Putamen (tissue), 1 donor: ENCODE measurements around the gene CDC42EP1.

ENCODE experiments used
- DNase-seq: peaks from one replicate; pipeline ENCODE4 v3.0.0-alpha.2; 2016; ENCODE audit warnings: low spot score

The CDC42EP1 gene

DNA sequence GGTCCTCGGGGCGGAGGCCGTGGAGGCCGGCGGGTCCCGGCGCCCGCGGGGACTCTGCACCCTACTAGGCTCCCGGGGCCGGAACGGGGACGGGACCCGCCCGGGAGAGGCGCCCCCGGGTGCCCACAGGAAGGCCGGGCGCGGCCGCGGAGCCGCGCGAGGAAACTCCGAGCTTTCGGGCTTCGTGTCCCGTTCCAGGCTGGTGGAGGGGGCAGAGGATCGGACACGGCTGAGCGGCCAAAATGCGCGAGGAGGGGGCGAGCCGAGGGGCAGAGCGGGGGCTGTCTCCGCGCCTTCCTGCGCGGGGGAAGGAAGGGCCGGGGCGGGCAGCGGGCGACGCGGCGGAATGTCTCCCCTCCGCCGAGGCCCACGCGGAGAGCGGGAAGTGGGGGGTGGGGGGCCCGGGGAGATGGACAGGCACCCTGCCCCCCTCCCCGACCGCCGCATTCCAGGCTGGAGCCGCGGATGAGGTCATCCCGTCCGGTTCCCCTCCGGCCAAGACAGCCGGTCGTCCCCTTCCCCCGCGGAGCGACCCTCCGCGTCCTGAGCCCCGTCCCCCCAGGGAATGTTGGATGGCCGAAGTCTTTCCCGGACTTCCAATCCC lies 430 bp downstream of the CDC42EP1 start:
- DNase-seq, result no peak

DNA sequence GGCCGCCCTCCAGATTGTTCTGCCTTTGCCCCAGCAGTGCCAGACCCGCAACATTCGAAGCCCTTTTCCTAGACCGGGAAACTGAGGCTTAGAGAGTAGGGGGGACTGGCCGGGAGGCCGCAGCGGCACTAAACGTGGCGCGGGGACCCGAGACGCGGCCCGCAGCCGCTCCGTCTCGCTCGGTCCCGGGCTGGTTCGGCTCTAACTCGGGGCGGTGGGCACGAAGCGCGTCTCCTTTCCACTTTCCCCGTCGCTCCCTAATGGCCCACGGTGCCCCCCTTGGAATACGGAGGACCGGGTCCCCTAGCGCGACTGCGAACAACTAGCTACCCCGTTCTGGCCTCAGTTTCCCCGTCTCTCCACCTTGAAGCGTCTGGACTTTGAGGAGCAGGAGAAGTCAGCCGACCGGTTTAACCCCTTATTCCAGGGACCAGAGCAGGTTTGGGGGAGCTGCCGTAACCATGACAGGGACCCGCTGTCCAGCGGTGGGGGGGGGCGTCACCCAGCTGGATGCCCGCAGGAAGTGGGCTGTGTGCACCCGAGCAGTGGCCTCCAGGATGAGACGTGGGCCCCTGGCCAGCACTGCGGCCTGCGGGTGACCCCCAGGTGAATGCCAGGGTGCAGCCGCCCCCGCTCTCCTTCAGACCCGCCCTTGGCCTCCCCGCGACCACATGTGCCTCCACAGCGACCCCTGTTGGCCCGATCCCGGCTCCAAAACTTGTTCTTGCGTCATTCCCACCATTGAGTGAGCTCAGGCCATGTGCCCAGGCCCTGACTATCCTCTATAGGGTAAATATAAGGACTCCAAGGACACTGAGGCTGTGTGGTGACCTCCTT lies 1.1 kb downstream of the CDC42EP1 start:
- DNase-seq, result peak; percentile 86

DNA sequence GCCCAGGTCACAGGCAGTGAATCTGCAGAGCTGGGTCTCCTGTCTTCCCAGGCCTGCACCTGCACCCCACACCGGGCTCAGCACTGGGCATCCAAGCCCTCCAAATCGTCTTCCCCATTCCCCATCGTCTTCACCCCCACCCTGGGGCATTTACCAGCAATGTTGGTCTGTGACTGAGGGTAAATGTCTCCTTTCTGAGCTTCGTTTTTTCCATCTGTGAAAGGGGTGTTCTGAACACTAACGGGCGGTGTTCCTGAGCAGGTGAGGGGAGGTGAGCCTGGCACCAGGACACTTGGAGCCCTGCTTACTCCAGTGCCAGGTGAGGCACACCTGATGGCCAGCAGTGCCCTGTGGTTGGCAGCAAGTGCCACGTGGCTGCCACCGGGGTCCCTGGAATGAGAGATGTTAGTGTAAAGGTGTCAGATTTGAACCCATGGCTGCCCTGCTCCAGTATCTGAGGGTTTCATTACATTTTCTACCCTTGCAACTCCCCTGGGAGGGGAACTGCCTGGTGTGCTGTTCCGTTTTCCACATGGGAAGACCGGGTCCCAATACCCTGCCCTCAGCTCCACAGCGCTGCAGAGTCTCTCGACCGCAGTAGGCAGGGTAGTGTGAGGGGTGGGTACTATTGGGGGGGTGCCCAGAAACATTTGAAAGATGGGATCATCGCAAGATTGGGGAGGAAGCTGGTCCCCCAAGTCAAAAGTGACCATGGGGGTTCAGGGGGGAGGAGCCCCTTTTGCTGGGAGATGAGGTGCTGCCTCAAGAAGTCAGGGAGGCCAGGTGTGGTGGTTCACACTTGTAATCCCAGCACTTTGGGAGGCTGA lies 2.0 kb downstream of the CDC42EP1 start:
- no peak for DNase-seq

DNA sequence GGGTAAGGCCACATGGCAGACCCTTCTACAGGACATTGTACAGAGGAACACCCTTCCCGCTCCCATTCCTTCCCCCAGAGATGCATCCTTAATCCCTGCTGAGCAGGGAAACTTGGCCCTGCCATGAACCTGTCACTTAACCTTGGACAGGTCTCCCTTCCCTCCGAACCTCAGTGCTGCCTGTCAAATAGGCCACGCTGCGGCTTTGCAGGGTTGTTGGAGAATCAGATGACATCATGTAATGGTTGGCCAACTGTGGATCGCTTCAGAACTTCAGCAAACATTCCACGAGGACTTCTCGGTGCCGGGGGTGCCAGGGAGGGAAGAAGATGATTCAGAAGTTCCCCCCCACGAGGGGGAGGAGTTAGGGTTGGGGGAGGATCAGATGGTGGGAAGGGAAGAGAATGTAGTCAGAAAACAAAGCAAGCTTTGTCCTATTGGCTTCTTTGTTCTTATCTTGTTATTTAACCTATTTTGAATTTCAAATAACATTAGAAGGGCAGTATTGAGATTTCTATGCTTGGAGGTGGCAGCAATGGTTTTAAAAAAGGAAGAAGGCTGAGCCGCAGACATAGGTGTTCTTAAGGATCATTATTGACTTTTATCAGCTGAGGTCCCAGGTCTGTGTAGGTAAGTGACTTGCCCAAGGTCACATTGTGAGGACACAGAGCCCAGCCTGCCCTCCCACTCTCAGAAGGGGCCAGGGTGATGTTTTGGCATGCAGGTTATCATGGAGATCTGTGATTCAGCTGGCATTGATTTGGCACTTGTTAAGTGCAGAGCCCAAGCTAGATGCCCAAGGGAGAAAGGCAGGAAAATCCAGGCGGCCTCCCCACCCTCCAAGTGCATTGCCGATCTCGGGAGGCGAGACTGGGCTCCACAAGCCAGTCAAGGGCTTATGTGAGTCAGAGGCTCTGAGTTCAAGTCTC lies 3.1 kb downstream of the CDC42EP1 start:
- DNase-seq, result peak; percentile 97

DNA sequence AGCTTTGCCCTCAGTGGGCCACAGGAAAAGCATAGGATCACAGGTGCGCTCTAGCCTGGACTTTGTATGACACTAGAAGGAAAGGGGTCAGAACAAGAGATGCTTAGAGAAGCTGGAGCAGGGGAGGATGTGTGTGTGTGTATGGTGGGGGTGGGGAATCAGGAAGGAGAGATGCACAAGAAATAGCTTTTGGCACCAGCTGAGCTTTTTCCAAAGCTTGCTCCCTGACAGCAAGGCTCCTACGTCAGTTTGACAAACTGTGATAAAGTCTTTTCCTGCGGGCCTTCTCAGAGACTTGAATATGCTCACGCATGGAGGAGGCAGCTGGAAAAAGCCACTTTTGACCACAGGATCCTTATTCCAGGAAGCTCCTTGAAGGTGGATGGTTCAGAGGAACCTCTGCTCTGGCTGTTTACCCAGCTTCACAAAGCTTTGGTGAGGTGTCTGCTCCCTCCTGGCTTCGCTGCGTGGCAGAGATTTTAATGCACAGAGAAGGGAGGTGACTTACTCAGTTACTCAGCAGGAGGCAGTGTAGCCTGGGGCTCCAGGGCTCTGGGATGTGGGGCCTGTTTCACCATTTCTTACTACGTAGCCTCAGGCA lies 3.9 kb downstream of the CDC42EP1 start:
- DNase-seq, result no peak

DNA sequence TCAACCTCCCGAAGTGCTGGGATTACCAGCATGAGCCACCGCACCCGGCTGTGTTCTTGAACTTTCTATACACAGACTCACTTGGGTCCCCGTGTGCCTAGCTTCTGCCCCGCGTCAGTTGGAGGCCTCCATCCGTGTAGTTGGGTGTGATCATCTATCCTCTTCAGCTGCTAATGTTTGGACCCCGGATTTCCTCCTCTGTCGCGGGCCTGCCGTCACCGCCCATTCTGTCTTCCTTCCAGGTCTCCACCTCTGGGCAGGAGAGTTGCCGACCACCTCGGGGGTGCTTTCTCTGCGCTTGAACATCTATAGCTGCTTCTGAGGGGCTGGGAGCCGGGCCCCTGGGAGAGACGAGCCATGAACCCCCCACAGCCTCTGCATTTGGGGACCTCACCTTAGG lies 5.5 kb downstream of the CDC42EP1 start:
- DNase-seq, result no peak

DNA sequence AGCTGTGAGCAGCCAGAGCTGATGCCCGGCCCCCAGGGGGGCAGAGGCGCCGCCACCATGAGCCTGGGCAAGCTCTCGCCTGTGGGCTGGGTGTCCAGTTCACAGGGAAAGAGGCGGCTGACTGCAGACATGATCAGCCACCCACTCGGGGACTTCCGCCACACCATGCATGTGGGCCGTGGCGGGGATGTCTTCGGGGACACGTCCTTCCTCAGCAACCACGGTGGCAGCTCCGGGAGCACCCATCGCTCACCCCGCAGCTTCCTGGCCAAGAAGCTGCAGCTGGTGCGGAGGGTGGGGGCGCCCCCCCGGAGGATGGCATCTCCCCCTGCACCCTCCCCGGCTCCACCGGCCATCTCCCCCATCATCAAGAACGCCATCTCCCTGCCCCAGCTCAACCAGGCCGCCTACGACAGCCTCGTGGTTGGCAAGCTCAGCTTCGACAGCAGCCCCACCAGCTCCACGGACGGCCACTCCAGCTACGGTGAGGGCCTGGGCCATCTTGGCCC lies 6.1 kb downstream of the CDC42EP1 start:
- no peak for DNase-seq

DNA sequence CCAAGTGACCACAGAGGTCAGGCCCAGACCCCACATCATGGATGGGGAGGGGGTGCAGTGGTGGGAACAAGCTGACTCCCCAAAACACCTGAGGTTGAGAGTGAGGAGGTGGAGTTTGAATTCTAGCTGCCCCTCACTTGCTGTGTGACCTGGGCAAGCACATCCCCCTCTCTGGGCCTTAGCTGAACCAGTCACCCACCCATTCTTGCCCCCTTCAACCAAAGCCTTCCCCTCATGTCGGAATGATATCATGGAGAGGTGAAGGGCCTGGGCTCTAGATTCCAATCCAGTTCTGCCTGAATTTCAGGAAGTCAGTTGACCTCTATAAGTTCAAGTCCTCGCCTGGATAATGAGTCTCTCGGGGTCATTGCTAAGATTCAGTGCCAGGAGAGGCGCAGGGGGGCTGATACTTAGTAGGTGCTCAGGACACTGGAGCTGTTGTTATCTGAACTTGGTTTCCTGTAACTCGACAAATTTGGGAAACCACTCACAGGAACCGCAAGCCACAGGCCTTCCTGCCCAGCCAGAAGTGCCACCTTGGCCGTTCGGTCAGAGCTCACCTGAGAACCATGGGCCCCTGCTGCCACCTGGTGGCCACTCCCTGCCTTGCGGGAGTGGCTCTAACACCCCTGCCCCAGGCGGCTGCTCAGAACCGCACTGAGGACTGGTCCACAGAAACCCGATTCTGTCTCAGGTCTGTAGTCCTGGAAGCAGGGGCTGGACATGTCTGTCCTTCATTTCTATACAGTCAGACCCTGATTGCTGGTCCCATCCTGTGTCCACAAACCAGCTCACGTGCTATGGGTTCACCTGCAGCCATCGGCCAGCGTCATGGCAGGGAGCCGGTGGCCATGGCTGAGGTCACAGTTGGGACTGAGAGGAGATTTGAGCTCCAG lies 6.9 kb downstream of the CDC42EP1 start:
- DNase-seq, result no peak

DNA sequence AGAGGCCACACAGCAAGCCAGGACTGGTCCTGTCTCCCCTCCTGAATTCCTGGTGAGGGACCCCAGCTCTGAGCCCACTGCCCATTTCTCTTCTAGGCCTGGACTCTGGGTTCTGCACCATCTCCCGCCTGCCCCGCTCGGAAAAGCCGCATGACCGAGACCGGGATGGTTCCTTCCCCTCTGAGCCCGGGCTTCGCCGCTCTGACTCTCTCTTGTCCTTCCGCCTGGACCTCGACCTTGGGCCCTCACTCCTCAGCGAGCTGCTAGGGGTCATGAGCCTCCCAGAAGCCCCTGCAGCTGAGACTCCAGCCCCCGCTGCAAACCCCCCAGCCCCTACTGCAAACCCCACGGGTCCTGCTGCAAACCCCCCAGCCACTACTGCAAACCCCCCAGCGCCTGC lies 7.7 kb downstream of the CDC42EP1 start:
- DNase-seq, result no peak

DNA sequence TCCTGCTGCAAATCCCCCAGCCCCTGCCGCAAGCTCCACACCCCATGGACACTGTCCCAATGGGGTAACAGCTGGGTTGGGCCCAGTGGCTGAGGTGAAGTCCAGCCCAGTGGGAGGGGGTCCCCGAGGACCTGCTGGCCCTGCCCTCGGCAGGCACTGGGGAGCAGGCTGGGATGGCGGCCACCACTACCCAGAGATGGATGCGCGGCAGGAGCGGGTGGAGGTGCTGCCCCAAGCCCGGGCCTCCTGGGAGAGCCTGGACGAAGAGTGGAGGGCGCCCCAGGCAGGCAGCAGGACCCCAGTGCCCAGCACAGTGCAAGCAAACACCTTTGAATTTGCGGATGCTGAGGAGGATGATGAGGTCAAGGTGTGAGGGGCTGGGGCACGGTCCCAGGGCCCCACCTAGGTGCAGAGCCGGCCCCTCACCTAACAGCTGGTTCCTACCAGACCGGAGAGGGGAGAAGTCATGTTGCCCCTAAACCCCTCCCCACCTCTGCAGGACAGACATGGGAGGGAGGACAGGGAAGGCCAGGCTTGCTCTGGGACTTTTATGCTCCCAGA lies 8.2 kb downstream of the CDC42EP1 start:
- DNase-seq, result no peak

DNA sequence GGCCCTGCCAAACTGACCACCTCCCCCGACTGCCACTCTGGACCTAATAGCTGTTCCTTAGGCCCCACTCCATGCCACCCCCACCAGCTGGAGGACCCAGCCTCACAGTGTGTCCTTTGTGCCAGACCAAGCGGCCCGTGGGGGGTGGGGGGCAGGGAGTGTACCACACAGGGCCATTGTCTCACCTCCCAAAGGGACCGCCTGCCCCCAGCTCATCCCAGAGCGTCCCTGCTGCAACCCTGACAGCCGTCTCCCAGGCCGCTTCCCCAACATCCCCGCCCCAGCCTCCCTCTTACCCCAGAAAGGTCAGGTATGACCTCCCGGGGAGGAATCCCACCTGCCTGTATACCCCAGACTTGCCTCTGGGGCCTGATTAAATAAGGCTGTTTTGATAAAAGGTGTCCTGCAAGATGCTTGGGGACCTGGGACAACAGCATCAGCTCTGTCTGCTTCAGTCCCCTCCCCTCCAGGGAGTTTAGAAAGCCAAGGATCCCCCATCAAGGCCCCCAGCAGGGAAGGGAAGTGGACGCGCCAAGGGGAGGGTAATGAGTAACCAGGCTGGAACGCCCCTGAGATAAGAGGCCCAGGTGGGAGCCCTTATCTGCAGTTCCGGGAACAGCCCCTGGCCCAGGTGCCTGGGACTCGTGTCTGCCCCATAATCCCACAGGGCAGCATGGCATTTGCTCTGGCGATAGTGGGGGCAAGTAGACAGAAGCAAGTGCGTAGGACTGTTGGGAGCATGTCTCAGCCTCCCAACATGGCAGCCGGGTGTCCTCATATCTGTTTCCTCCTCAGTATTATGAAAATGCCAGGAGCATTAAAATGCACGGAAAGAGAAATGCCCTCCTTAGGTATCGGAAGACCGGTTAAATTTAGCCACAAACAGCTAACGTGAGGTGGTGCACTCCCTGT lies 9.0 kb downstream of the CDC42EP1 start:
- peak; percentile 91 for DNase-seq

DNA sequence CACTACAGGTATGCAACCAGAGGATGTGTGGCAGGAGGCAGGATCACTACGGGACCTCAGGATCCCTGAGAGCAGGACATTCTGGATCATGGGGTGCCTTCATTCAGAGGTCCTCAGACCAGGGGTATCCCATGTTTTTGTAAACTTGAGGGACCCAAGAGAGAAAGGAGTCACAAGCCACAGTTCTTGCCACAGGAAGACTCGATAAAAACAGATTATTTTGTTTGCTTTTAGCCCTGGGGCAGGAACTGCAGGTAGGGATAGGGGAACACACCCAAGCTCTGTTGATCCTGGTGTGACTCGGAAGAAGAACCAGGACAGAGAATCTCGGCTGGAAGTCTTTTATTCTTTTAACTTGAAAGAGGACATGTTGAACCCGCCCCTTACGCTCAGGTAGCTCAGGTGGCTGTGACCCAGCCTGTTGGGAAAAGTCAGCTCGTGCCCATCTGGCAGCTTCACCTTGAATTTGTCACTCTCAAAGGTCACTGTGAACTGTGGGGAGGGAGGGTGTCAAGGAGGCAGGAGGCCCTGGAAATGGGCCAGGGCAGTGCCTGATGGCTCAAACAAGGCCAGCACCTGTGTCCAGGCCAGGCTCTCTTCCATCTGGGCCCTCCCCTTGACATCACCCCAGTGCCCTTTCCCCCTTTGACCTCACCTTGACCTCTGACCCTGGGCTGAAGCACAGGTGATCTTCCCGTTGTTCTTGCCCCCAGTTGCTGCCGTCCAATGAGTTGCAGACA lies 9.8 kb downstream of the CDC42EP1 start:
- DNase-seq, result no peak

DNA sequence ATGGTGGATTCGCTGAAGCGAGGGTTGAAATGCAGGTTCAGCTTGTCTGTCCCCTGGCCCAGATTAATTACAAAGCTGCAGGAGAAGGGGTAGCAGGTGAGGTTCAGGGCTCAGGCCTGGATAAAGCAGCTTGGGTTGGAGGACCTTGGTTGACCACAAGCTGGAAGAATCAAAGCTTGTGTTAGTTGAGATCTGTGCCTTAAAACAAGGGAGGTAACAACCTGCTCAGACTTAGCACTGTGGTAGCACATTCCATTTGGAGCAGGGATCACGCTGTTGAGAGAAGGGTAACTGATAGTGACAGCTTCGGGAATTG lies 10.3 kb downstream of the CDC42EP1 start:
- DNase-seq, result no peak

DNA sequence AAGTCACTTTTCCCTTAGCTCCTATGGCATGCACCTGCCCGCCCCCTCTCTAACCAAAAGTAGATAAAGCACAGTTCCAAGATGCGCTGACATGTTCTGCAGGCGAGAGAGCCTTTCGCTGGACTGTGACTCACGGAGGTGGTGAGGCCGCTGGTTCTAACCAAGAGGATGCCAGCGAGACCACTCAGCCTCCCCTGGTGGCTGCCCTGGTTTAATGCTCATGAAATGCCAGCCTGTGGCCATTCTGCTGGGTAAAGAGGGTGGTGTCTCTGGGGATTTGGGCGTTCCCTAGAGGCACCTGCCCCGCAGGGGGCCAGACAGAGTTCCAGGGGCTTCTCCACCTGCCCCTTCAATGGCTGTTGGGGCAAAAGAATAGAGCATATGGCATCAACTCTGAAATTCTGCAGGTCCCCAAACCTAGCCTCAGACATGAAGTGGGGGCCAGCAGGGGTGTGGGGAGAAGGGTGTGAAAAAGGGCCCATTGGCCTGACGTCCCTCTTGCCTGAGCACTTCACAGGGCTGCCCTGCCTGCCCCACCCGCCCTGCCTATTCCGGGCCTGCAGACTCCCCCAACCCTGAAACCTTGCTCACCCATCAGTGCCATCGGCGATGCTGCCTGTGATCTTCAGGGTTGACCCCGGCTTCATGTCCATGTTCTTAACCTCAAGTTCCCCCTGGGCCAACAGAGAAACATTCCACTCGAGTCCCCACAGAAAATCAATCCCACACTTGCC lies 11.1 kb downstream of the CDC42EP1 start:
- DNase-seq, result no peak

DNA sequence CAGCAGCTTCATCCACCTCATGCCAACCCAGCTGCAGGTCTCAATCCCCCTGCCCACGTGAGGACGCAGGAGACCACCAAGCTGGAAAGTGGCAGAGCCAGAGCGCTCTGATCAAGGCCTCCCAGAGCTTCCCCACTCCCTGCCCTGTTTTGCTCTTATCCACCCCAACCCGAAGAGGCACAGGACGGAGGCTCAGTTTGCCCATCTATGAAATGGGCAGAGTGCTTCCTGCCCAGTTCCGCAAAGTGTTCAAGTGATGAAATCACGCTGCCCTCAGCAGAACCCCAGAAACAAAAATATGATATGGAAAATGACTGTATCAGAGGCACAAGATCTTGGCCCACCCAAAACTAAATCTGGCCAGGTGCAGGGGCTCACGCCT lies 11.7 kb downstream of the CDC42EP1 start:
- no peak for DNase-seq

DNA sequence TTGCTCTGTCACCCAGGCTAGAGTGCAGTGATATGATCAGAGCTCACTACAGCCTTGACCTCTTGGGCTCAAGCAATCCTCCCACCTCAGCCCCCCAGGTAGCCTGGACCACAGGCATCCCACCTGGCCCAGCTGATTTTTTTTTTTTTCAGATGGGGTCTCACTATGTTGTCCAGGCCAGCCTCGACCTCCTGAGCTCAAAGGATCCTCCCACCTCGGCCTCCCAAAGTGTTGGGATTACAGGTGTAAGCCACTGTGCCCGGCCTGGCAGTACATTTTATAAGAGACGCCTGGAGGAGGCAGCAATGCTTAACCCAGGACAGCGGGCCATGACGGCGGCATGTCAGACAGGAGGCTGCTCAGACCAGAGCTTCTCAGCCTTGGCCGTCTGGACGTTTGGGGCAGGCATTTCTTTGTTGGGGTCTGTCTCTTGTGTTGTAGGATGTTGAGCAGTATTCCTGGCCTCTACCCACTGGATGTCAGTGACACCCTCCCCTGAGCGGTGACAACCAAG lies 15.3 kb downstream of the CDC42EP1 start:
- no peak for DNase-seq

DNA sequence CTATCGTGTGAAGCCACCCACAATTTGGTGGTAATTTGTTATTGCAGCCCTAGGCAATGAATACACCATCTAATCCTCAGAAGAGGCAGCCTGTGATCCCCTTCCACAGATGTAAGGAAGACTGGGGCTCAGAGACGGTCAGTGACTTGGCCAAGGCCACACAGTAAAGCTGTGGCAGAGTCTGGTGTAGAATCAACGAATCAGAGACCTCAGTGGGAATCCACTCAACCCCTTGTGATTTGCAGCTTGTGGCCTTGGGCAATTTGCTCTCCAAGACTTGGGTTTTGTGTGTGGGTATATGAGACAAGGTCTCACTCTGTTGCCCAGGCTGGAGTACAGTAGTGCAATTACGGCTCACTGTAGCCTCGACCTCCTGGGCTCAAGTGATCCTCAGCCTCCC lies 17.7 kb downstream of the CDC42EP1 start:
- DNase-seq, result no peak
